Hepatocyte (in vitro differentiated cells): ENCODE measurements around the gene USP10. TPM values are rescaled to one million over a fixed set of nuclear protein-coding genes. Genes with fewer than 3 reads are reported as not detected.
A peak's percentile ranks its signal among the peaks of the same experiment; 100 is the strongest.

Experiments used
- DNase-seq: peaks from one replicate; pipeline ENCODE4 v3.0.0-alpha.2; 2016; ENCODE audit warnings: low spot score
- H2AFZ ChIP-seq: fragments of 200-600 bp; sonication (generic); 2 replicates; pipeline ENCODE4 v1.6.0; 2016; ENCODE audit warnings: antibody characterized with exemption, mild to moderate bottlenecking
- H3K27ac ChIP-seq: fragments of 200-600 bp; sonication (generic); 2 replicates; pipeline ENCODE4 v1.5.1; 2016; ENCODE audit warnings: mild to moderate bottlenecking
- H3K27me3 ChIP-seq: fragments of 200-600 bp; sonication (generic); 2 replicates; pipeline ENCODE4 v1.6.1; 2016
- H3K36me3 ChIP-seq: fragments of 200-600 bp; sonication (generic); replicated peaks from 2 replicates; pipeline ENCODE4 v1.5.1; 2016; ENCODE audit warnings: low read depth; ENCODE audit not compliant: insufficient read depth
- H3K4me1 ChIP-seq: fragments of 200-600 bp; sonication (generic); 2 replicates; pipeline ENCODE4 v1.5.1; 2016; ENCODE audit warnings: mild to moderate bottlenecking, moderate library complexity; ENCODE audit not compliant: insufficient read depth
- H3K4me2 ChIP-seq: fragments of 200-600 bp; sonication (generic); 2 replicates; pipeline ENCODE4 v1.6.0; 2016
- H3K4me3 ChIP-seq: fragments of 200-600 bp; sonication (generic); 2 replicates; pipeline ENCODE4 v1.5.1; 2016; ENCODE audit warnings: mild to moderate bottlenecking
- H3K79me2 ChIP-seq: fragments of 200-600 bp; sonication (generic); 2 replicates; pipeline ENCODE4 v1.6.0; 2017; ENCODE audit warnings: mild to moderate bottlenecking
- H3K9me2 ChIP-seq: fragments of 200-600 bp; sonication (generic); replicated peaks from 2 replicates; pipeline ENCODE4 v1.6.0; 2017; ENCODE audit warnings: mild to moderate bottlenecking; ENCODE audit not compliant: insufficient read depth
- H3K9me3 ChIP-seq: fragments of 200-600 bp; sonication (generic); 2 replicates; pipeline ENCODE4 v1.5.1; 2016; ENCODE audit warnings: low read depth, mild to moderate bottlenecking
- H4K20me1 ChIP-seq: fragments of 200-600 bp; sonication (generic); 2 replicates; pipeline ENCODE4 v1.6.0; 2016; ENCODE audit warnings: mild to moderate bottlenecking; ENCODE audit not compliant: insufficient read depth, poor library complexity, severe bottlenecking
- EZH2 ChIP-seq: fragments of 200-600 bp; sonication (generic); IDR thresholded peaks from 2 replicates; pipeline ENCODE4 v1.6.1; 2016; ENCODE audit warnings: antibody characterized with exemption, mild to moderate bottlenecking, borderline replicate concordance
- EZH2phosphoT487 ChIP-seq: fragments of 200-600 bp; sonication (generic); IDR thresholded peaks from one replicate; pipeline ENCODE4 v1.6.1; 2018; ENCODE audit warnings: antibody characterized with exemption, mild to moderate bottlenecking, low read depth, moderate library complexity; ENCODE audit not compliant: unreplicated experiment, severe bottlenecking
- WGBS: methylation state at CpG from one replicate; pipeline ENCODE4 v1.1.6; 2016; ENCODE audit warnings: low lambda C conversion rate; ENCODE audit errors: missing lambda C conversion rate; 5-methylcytosine and 5-hydroxymethylcytosine counted together
- polyA plus RNA-seq: library from polyadenylated mRNA; unstranded; fragments of >200 nt; fragmentation: Nextera tagmentation; extraction: Ambion mirVana; gene quantifications from 2 replicates; pipeline ENCODE4 v1.2.1, GENCODE V29; 2016
- total RNA-seq: library from RNA; depleted of rRNA; stranded (reverse); fragments of >200 nt; gene quantifications from 2 replicates; pipeline ENCODE4 v1.2.3, GENCODE V29; 2014
- TF ChIP-seq, protein P1 (sequence below): fragments of 200-600 bp; sonication (generic); IDR thresholded peaks from 2 replicates; pipeline ENCODE4 v1.5.1; 2016; ENCODE audit warnings: antibody characterized with exemption, mild to moderate bottlenecking; ENCODE audit not compliant: poor library complexity

USP10 gene
- total and polyA plus RNA-seq, 2 experiments from 2014 or later = 53.1 to 62.4 TPM

- Histone ChIP-seq H3K36me3 (no peaks in the 10 kb centered on the region), H3K27ac (no peak overlapping the region), H4K20me1 (no peaks in the 10 kb centered on the region), H2AFZ (no peak overlapping the region), H3K4me3 (no peak overlapping the region), H3K9me3 (no peaks in the 10 kb centered on the region), H3K9me2 (no peaks in the 10 kb centered on the region), H3K4me1 (peaks cover 34% of the 10 kb centered on the region), H3K27me3 (no peaks in the 10 kb centered on the region), H3K79me2 (peaks cover 46% of the 10 kb centered on the region), H3K4me2 (no peak overlapping the region)
- DNase-seq = no peak
- 95% methylated on average over 8 of the region's 8 CpGs for WGBS
- TF ChIP-seq, protein P1, sequence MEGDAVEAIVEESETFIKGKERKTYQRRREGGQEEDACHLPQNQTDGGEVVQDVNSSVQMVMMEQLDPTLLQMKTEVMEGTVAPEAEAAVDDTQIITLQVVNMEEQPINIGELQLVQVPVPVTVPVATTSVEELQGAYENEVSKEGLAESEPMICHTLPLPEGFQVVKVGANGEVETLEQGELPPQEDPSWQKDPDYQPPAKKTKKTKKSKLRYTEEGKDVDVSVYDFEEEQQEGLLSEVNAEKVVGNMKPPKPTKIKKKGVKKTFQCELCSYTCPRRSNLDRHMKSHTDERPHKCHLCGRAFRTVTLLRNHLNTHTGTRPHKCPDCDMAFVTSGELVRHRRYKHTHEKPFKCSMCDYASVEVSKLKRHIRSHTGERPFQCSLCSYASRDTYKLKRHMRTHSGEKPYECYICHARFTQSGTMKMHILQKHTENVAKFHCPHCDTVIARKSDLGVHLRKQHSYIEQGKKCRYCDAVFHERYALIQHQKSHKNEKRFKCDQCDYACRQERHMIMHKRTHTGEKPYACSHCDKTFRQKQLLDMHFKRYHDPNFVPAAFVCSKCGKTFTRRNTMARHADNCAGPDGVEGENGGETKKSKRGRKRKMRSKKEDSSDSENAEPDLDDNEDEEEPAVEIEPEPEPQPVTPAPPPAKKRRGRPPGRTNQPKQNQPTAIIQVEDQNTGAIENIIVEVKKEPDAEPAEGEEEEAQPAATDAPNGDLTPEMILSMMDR = no peak
- TF ChIP-seq EZH2 = no peak
- no peak for TF ChIP-seq EZH2phosphoT487
These were observed 63.4 kb downstream of the USP10 start for GRCh38 chr16:84763164-84763563.

DNA sequence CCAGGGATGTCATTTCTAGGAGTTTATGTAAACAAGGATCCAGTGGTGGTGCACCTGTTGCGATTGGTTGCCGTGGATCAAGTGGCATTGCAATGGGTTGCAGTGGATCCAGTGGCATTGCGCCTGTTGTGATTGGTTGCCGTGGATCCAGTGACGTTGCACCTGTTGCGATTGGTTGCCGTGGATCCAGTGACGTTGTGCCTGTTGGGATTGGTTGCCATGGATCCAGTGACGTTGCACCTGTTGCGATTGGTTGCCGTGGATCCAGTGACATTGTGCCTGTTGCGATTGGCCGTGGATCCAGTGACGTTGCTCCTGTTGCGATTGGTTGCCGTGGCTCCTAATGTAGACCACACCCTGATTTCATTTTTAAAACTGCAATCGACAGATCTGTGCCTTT is 63.8 kb downstream of the USP10 start:
- no peak overlapping the region for H3K27ac ChIP-seq
- H3K4me3 ChIP-seq = no peak overlapping the region
- DNase-seq = no peak
- no peak overlapping the region for H3K4me2 ChIP-seq
- WGBS = 97% methylated on average over 17 of the region's 17 CpGs
- H3K9me2 ChIP-seq = no peaks in the 10 kb centered on the region
- TF ChIP-seq EZH2phosphoT487 (no peak), EZH2 (no peak)
- TF ChIP-seq, protein P1 = no peak
- H2AFZ ChIP-seq = no peak overlapping the region
- H3K27me3 ChIP-seq = no peaks in the 10 kb centered on the region
- H3K36me3 ChIP-seq = no peaks in the 10 kb centered on the region
- H3K9me3 ChIP-seq = no peaks in the 10 kb centered on the region
- peaks cover 43% of the 10 kb centered on the region for H3K79me2 ChIP-seq
- H4K20me1 ChIP-seq = no peaks in the 10 kb centered on the region
- H3K4me1 ChIP-seq = peaks cover 34% of the 10 kb centered on the region

GRCh38 chr16:84764970-84765369 is 65.2 kb downstream of the USP10 start:
- Histone ChIP-seq H2AFZ (no peak overlapping the region), H3K27ac (peak overlapping the region; percentile 35), H3K4me3 (no peak overlapping the region), H3K4me1 (peaks cover 27% of the 10 kb centered on the region), H3K79me2 (peaks cover 40% of the 10 kb centered on the region), H3K4me2 (no peak overlapping the region), H3K9me3 (no peaks in the 10 kb centered on the region), H4K20me1 (no peaks in the 10 kb centered on the region), H3K36me3 (no peaks in the 10 kb centered on the region), H3K9me2 (no peaks in the 10 kb centered on the region), H3K27me3 (no peaks in the 10 kb centered on the region)
- WGBS = 67% methylated on average over 2 of the region's 2 CpGs
- TF ChIP-seq EZH2 = no peak
- TF ChIP-seq, protein P1 = no peak
- TF ChIP-seq EZH2phosphoT487 = no peak
- no peak for DNase-seq
